GM21390 (cell line): ENCODE measurements around the gene DDX51.
"Not testable (repeated sequence)": the region's sequence is repeated elsewhere in the genome, so short reads cannot be mapped to it uniquely, and the experiment has no call there.

Source experiments
- ATAC-seq: cut with Tn5 transposase; IDR thresholded peaks from one replicate; pipeline ENCODE4 v1.9.1; 2021; ENCODE audit not compliant: unreplicated experiment

DDX51 gene

GRCh38 chr12:132121283-132121682 is 22.8 kb downstream of the DDX51 start:
- no peak for ATAC-seq

GRCh38 chr12:132118876-132119275 is 25.2 kb downstream of the DDX51 start:
- no peak for ATAC-seq

GRCh38 chr12:132117558-132117875 is 26.6 kb downstream of the DDX51 start:
- no peak for ATAC-seq

GRCh38 chr12:132116709-132117557 is 27.2 kb downstream of the DDX51 start:
- ATAC-seq, result no peak

GRCh38 chr12:132115500-132115899 is 28.6 kb downstream of the DDX51 start:
- no peak for ATAC-seq

GRCh38 chr12:132114667-132115066 is 29.5 kb downstream of the DDX51 start:
- no peak for ATAC-seq

GRCh38 chr12:132111654-132112304 is 32.3 kb downstream of the DDX51 start:
- ATAC-seq, result no peak

GRCh38 chr12:132110677-132111076 is 33.4 kb downstream of the DDX51 start:
- ATAC-seq, result no peak

- ATAC-seq, result no peak
Measured at GRCh38 chr12:132109741-132110140, 34.4 kb downstream of the DDX51 start.

GRCh38 chr12:132108211-132108832 is 35.8 kb downstream of the DDX51 start:
- ATAC-seq, result no peak

- ATAC-seq, result no peak
Measured at GRCh38 chr12:132106921-132107320, 37.2 kb downstream of the DDX51 start.

GRCh38 chr12:132105467-132105866 is 38.7 kb downstream of the DDX51 start:
- no peak for ATAC-seq

GRCh38 chr12:132103542-132104308 is 40.4 kb downstream of the DDX51 start:
- ATAC-seq, result no peak

GRCh38 chr12:132103072-132103471 is 41.0 kb downstream of the DDX51 start:
- not testable (repeated sequence) for ATAC-seq

GRCh38 chr12:132102297-132102696 is 41.8 kb downstream of the DDX51 start:
- ATAC-seq, result no peak

- no peak for ATAC-seq
Measured at GRCh38 chr12:132100306-132101065, 43.6 kb downstream of the DDX51 start.

GRCh38 chr12:132099739-132100138 is 44.4 kb downstream of the DDX51 start:
- ATAC-seq, result no peak

- no peak for ATAC-seq
Measured at GRCh38 chr12:132095520-132096409, 48.4 kb downstream of the DDX51 start.

- no peak for ATAC-seq
Measured at GRCh38 chr12:132094269-132094891, 49.7 kb downstream of the DDX51 start.
